SK-N-MC (cell line): ENCODE data around the gene MAP7.

Experiments
- EZH2 ChIP-seq: fragments of 200-600 bp; sonication (generic); IDR thresholded peaks from one replicate; pipeline ENCODE4 v1.6.1; 2017; ENCODE audit warnings: antibody characterized with exemption
- FOXP2 ChIP-seq: optimal IDR thresholded peaks from 2 replicates; pipeline ENCODE3; 2011; ENCODE audit warnings: mild to moderate bottlenecking, moderate library complexity; ENCODE audit not compliant: insufficient read depth; ENCODE audit errors: extremely low read length, control extremely low read depth
- POLR2AphosphoS5 ChIP-seq: IDR thresholded peaks from 2 replicates; pipeline ENCODE4 v1.6.1; 2012; ENCODE audit warnings: mild to moderate bottlenecking, low read depth, low read length, borderline replicate concordance

DNA sequence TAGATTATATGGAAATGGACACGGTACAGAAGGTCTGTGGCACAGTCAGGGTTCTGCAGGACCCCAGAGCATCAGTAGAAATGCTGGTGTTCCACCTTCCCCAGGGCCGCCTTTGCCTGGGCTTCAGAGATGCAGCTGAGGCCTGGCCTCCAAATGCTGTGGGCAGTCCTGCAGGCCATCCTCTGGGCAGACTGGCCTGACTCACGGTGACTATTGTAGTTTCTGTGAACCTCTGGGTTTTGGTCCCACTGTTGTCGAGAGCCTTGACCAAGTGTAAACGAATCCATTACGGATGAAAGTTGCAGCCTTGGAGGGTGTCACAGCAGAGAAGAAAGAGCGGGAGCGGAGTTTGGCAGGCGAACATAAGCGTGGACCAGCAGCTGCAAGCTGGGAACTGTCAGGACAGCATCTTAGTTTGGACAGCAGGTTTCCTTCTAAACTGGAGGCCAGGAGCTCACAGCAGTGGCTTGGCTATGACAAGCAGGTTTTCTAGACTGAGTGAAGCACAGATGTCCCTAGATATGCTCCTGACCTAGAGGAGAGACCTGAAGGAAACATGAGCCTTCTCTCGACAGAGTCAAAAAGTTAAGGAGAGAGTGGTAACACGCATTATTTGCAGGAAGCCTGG, 214.4 kb downstream of the MAP7 start:
- TF ChIP-seq EZH2 (no peak), POLR2AphosphoS5 (no peak), FOXP2 (no peak)
